Bronchial epithelial cell (primary cell): Measurements from ENCODE around the gene TTC9B. TPM values are rescaled to one million over a fixed set of nuclear protein-coding genes. Genes with fewer than 3 reads are reported as not detected.

Experiments used
- DNase-seq: peaks from one replicate; pipeline ENCODE4 v3.0.0-alpha.2; 2010; ENCODE audit warnings: low read depth
- FAIRE-seq: peaks from 2 replicates; lab custom pipeline; 2011; peaks lifted over from hg19 to GRCh38; lab: Jason Lieb, UNC
- H3K27me3 ChIP-seq: 2 replicates; pipeline ENCODE4 v1.5.1; 2011; ENCODE audit warnings: low read length; ENCODE audit not compliant: control insufficient read depth, insufficient read depth
- H3K36me3 ChIP-seq: 2 replicates; pipeline ENCODE4 v1.5.1; 2011; ENCODE audit warnings: low read length; ENCODE audit not compliant: control insufficient read depth, insufficient read depth
- H3K4me3 ChIP-seq: 2 replicates; pipeline ENCODE4 v1.5.1; 2011; ENCODE audit warnings: mild to moderate bottlenecking, low read depth, low read length, control low read depth
- CTCF ChIP-seq: IDR thresholded peaks from 2 replicates; pipeline ENCODE4 v1.5.1; 2011; ENCODE audit warnings: mild to moderate bottlenecking, moderate library complexity, low read length, control low read depth, inconsistent platforms; ENCODE audit not compliant: insufficient read depth, severe bottlenecking
- total RNA-seq: library from RNA; depleted of rRNA; stranded (reverse); fragments of >200 nt; gene quantifications from 2 replicates; pipeline ENCODE4 v1.2.1, GENCODE V29; 2014

Gene TTC9B
- total RNA-seq, 1 donor from 2014 or later, result not detected

GRCh38 chr19:40238775-40239174, 20.6 kb upstream of the TTC9B start:
- DNase-seq, result no peak
- TF ChIP-seq CTCF, result no peak
- no peak for FAIRE-seq
- no peaks in the 10 kb centered on the region for H3K27me3 ChIP-seq
- no peak overlapping the region for H3K4me3 ChIP-seq
- H3K36me3 ChIP-seq, result peaks cover 38% of the 10 kb centered on the region

DNA sequence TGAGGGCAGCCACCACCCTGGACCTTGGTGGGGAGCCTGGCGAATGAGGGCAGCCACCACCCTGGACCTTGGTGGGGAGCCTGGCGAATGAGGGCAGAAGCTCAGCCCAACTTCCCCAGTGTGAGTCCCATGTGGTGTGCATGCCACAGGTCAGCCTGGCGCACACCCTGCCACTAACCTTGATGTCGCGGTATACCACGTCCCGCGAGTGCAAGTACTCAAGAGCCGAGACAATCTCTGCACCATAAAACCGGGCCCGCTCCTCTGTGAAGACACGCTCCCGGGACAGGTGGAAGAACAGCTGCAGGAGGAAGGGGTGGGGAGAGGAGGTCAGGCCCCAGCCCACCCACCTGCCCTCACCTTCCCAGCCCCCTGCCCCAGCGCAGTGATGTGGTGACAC, 19.6 kb upstream of the TTC9B start:
- Histone ChIP-seq H3K36me3 (peaks cover 36% of the 10 kb centered on the region), H3K27me3 (no peaks in the 10 kb centered on the region), H3K4me3 (no peak overlapping the region)
- no peak for FAIRE-seq
- TF ChIP-seq CTCF, result no peak
- DNase-seq, result no peak

DNA sequence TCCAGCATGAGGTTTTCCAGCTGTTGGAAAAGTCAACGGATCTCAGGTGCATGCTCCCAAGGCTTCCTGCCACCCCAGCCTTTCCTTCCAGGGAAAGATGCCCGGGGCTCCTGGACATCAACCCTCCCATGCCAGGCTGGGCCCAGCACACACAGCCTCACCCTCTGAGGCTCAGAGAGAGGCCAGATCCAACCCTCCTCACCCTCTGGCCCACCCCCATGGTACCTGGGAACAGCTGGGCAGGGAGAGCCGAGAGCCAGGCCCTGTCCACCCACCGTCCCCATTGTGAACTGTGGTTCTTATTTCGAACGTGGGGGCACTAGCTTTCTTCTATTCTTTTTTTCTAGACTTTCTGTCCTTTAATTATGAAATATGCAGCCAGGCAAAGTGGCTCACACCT, 18.2 kb upstream of the TTC9B start:
- Histone ChIP-seq H3K36me3 (peaks cover 29% of the 10 kb centered on the region), H3K27me3 (no peaks in the 10 kb centered on the region), H3K4me3 (no peak overlapping the region)
- FAIRE-seq, result no peak
- TF ChIP-seq CTCF, result no peak
- no peak for DNase-seq

GRCh38 chr19:40236026-40236355, 17.8 kb upstream of the TTC9B start:
- Histone ChIP-seq H3K36me3 (peaks cover 26% of the 10 kb centered on the region), H3K27me3 (no peaks in the 10 kb centered on the region), H3K4me3 (no peak overlapping the region)
- DNase-seq, result no peak
- no peak for FAIRE-seq
- TF ChIP-seq CTCF, result no peak

DNA sequence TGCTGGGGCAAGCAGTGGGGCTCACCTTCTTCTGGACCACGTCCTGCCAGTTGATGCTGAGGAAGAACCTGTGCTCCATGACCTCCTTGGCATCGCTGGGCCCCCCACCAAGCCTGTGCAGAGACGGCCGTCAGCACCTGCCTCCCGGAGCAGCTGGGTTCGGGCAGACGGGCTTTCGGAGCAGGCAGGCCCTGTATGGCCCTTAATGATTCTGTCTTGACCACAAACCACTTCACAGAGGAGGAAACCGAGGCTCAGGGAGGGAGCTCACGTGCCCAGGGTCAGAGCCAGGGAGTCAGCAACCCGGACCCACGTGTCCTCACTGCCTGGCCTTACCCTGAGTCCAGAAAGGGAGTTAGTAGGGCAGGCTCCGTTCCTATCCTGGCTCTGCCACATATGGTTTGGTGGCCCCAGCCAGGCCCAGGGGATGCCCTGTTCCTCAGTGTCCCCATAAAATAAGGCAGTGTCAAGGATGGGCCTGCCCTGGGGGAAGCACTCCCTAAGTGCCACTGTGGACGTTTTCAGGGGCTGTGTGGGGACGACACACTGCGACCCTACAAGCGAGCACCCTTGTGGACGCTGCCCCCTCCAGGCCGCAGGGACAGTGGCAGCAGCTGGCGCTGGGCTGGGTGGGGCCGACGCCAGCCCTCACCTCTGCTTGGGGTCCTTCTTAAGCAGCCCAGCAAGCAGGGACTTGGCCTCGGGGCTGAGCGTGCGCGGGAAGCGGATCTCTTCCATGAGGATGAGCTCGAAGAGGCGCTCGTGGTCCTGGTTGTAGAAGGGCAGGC, 17.2 kb upstream of the TTC9B start:
- Histone ChIP-seq H3K36me3 (peaks cover 25% of the 10 kb centered on the region), H3K27me3 (no peaks in the 10 kb centered on the region), H3K4me3 (no peak overlapping the region)
- no peak for FAIRE-seq
- no peak for DNase-seq
- TF ChIP-seq CTCF, result peak; percentile 18
